Kidney (tissue), 14 donors: ENCODE results near the gene JAZF1. TPM values are rescaled to one million over a fixed set of nuclear protein-coding genes. Genes with fewer than 3 reads are reported as not detected.

ENCODE experiments used
- DNase-seq, 5 donors: peaks; one replicate each; pipeline ENCODE4 v3.0.0-alpha.2; 2013 to 2020
- FAIRE-seq: peaks from 2 replicates; lab custom pipeline; 2012; peaks lifted over from hg19 to GRCh38; lab: Jason Lieb, UNC
- H3K27ac ChIP-seq, 2 donors: one replicate each; pipeline ENCODE4 v1.7.0; 2013; ENCODE audit warnings: low read depth in 2 of 2, low read length in 2 of 2, inconsistent platforms in 1 of 2
- H3K27me3 ChIP-seq: one replicate; pipeline ENCODE4 v1.7.1; 2013; ENCODE audit warnings: low read length, inconsistent platforms; ENCODE audit not compliant: control insufficient read depth, insufficient read depth
- H3K36me3 ChIP-seq, 3 donors: one replicate each; pipeline versions ENCODE4 v1.7.0 to v1.7.1; 2013; ENCODE audit warnings: low read length in 3 of 3, control low read depth in 1 of 3, inconsistent platforms in 1 of 3; ENCODE audit not compliant: insufficient read depth in 3 of 3, control insufficient read depth in 2 of 3
- H3K4me1 ChIP-seq, 3 donors: one replicate each; pipeline versions ENCODE4 v1.7.0 to v1.7.1; 2013; ENCODE audit warnings: low read length in 3 of 3, inconsistent platforms in 1 of 3, low read depth in 1 of 3; ENCODE audit not compliant: control insufficient read depth in 2 of 3, insufficient read depth in 2 of 3
- H3K4me3 ChIP-seq, 3 donors: one replicate each; pipeline versions ENCODE4 v1.7.0 to v1.8.1; 2013; ENCODE audit warnings: low read length in 3 of 3, control low read depth in 1 of 3, inconsistent platforms in 1 of 3
- H3K9ac ChIP-seq, 3 donors: one replicate each; pipeline versions ENCODE4 v1.7.0 to v1.7.1; 2013; ENCODE audit warnings: low read length in 3 of 3, control low read depth in 1 of 3, inconsistent platforms in 1 of 3
- H3K9me3 ChIP-seq, 3 donors: one replicate each; pipeline versions ENCODE4 v1.7.0 to v1.7.1; 2013; ENCODE audit warnings: low read length in 3 of 3, control low read depth in 1 of 3, inconsistent platforms in 1 of 3; ENCODE audit not compliant: control insufficient read depth in 2 of 3, insufficient read depth in 1 of 3
- CTCF ChIP-seq: IDR thresholded peaks from 3 replicates; pipeline ENCODE4 v1.5.1; 2012; ENCODE audit warnings: mild to moderate bottlenecking, moderate library complexity, borderline replicate concordance; ENCODE audit not compliant: insufficient read depth; ENCODE audit errors: extremely low read depth
- intact Hi-C: fragments of 100-400 bp; cut with DNase I; formaldehyde crosslinking; loops from one replicate; pipeline ENCODE4 v1.11.1; 2022
- polyA plus RNA-seq: library from polyadenylated mRNA; stranded (reverse); fragments of 350-450 nt; fragmentation: Illumina TruSeq; extraction: RNeasy Lipid Tissue Mini Kit (QIAGEN cat#74804); gene quantifications from one replicate; pipeline ENCODE4 v1.2.3, GENCODE V29; 2014; ENCODE audit warnings: low read depth, low replicate concordance; ENCODE audit not compliant: insufficient read depth
- total RNA-seq: library from RNA; stranded (reverse); fragmentation: NEBNext Ultra II Directional; extraction: Animal tissue kit (Norgen Biotek cat#: 25700); gene quantifications from one replicate; pipeline ENCODE4 v1.2.1, GENCODE V29; 2021
- donor health status: control.
- donor health status: control.
- donor health status: control.
- donor health status: control.
- donor health status: control.
- donor health status: DM: yes; HTN: yes; CAD: no.
- donor health status: Normal renal cell carcinoma (clear cell type).

JAZF1 gene
- total and polyA plus RNA-seq, 2 donors from 2014 or later: 5.7 to 13.1 TPM

GRCh38 chr7:27842851-27843250 lies 337.7 kb downstream of the JAZF1 start:
- peaks cover 0 to 6% (median 5%) of the 10 kb centered on the region in 3 donors for H3K4me1 ChIP-seq
- TF ChIP-seq CTCF: no peak
- intact Hi-C loops: no loop called here
- H3K27me3 ChIP-seq: no peaks in the 10 kb centered on the region
- H3K9me3 ChIP-seq: no peaks in the 10 kb centered on the region
- FAIRE-seq (no peak), DNase-seq (no peak)
- H3K9ac ChIP-seq: no peak overlapping the region
- H3K27ac ChIP-seq: no peak overlapping the region
- no peaks in the 10 kb centered on the region for H3K36me3 ChIP-seq
- peak overlapping the region in 1 of 3 donors; percentile 16 for H3K4me3 ChIP-seq

- H3K4me1 ChIP-seq: peaks cover 0 to 6% (median 5%) of the 10 kb centered on the region in 3 donors
- no peak for TF ChIP-seq CTCF
- H3K9ac ChIP-seq: no peak overlapping the region
- intact Hi-C loops: no loop called here
- no peak for DNase-seq
- no peak overlapping the region for H3K4me3 ChIP-seq
- no peaks in the 10 kb centered on the region for H3K36me3 ChIP-seq
- no peaks in the 10 kb centered on the region for H3K9me3 ChIP-seq
- no peaks in the 10 kb centered on the region for H3K27me3 ChIP-seq
- FAIRE-seq: no peak
- no peak overlapping the region for H3K27ac ChIP-seq
Measured at GRCh38 chr7:27842094-27842692, 338.4 kb downstream of the JAZF1 start.

GRCh38 chr7:27840760-27841364 lies 339.7 kb downstream of the JAZF1 start:
- Histone ChIP-seq H3K36me3 (no peaks in the 10 kb centered on the region), H3K9me3 (no peaks in the 10 kb centered on the region), H3K9ac (no peak overlapping the region), H3K27ac (no peak overlapping the region), H3K4me1 (peaks cover 0 to 6% (median 5%) of the 10 kb centered on the region in 3 donors), H3K27me3 (no peaks in the 10 kb centered on the region), H3K4me3 (no peak overlapping the region)
- TF ChIP-seq CTCF: no peak
- FAIRE-seq (no peak), DNase-seq (no peak)
- intact Hi-C loops: no loop called here
